SK-N-SH (cell line): ENCODE measurements around the gene TMEM240. TPM values are rescaled to one million over a fixed set of nuclear protein-coding genes. Genes with fewer than 3 reads are reported as not detected.
"Not testable (repeated sequence)": the region's sequence is repeated elsewhere in the genome, so short reads cannot be mapped to it uniquely, and the experiment has no call there.

Source experiments
- CTCF ChIA-PET: fragments of 300-600, 350-600 bp; formaldehyde crosslinking; extraction: SDS; loops from one replicate; lab custom pipeline; 2021; lab: Yijun Ruan, JAX
- POLR2A ChIA-PET: fragments of 350-600 bp; sonication (Branson Sonifier 250); formaldehyde crosslinking; extraction: SDS; loops from one replicate; lab custom pipeline; 2020; ENCODE audit warnings: antibody characterized with exemption, inconsistent platforms; lab: Yijun Ruan, JAX
- DNase-seq: peaks from one replicate; pipeline ENCODE4 v3.0.0; 2012
- H2AFZ ChIP-seq: fragments of 200-600 bp; sonication (generic); 2 replicates; pipeline ENCODE4 v1.8.1; 2016; ENCODE audit warnings: antibody characterized with exemption, mild to moderate bottlenecking, low read depth
- H3F3A ChIP-seq: fragments of 200-600 bp; sonication (generic); replicated peaks from 2 replicates; pipeline ENCODE3; 2016; ENCODE audit warnings: antibody characterized with exemption, mild to moderate bottlenecking; ENCODE audit not compliant: insufficient read depth
- H3K27ac ChIP-seq, 2 experiments: fragments of 200-500 bp in 1 of 2; fragments of 200-600 bp in 1 of 2; sonication (Bioruptor generic) in 1 of 2; sonication (generic), shearing (Covaris generic) in 1 of 2; 2 replicates each; pipeline versions ENCODE4 v1.5.1 to v1.6.1; 2014 to 2016; ENCODE audit warnings: low read depth in 2 of 2, inconsistent platforms in 1 of 2, low read length in 1 of 2, mild to moderate bottlenecking in 1 of 2, mixed read lengths in 1 of 2
- H3K27me3 ChIP-seq: fragments of 200-600 bp; sonication (generic), shearing (Covaris generic); 2 replicates; pipeline ENCODE4 v1.6.1; 2016; ENCODE audit warnings: mixed run types; ENCODE audit not compliant: insufficient read depth
- H3K36me3 ChIP-seq, 2 experiments: fragments of 200-500 bp in 1 of 2; fragments of 200-600 bp in 1 of 2; sonication (Bioruptor generic) in 1 of 2; sonication (generic) in 1 of 2; replicated peaks in 1 of 2; 2 replicates each; pipeline versions ENCODE3 to v1.5.1; 2014 to 2016; ENCODE audit warnings: low read length in 1 of 2, mild to moderate bottlenecking in 1 of 2; ENCODE audit not compliant: insufficient read depth in 2 of 2, control insufficient read depth in 1 of 2
- H3K4me1 ChIP-seq, 2 experiments: fragments of 200-500 bp in 1 of 2; fragments of 200-600 bp in 1 of 2; sonication (Bioruptor generic) in 1 of 2; sonication (generic), shearing (Covaris generic) in 1 of 2; 2 replicates each; pipeline versions ENCODE4 v1.5.1 to v1.6.1; 2014 to 2016; ENCODE audit warnings: low read depth in 1 of 2, low read length in 1 of 2, mixed run types in 1 of 2; ENCODE audit not compliant: insufficient read depth in 2 of 2, control insufficient read depth in 1 of 2
- H3K4me2 ChIP-seq: fragments of 200-600 bp; sonication (generic), shearing (Covaris generic); 2 replicates; pipeline ENCODE4 v1.6.1; 2017; ENCODE audit warnings: mixed run types
- H3K4me3 ChIP-seq, 2 experiments: fragments of 200-500 bp in 1 of 2; fragments of 200-600 bp in 1 of 2; sonication (Bioruptor generic) in 1 of 2; sonication (generic), shearing (Covaris generic) in 1 of 2; 2 replicates each; pipeline versions ENCODE4 v1.5.1 to v1.8.1; 2014 to 2016; ENCODE audit warnings: low read depth in 2 of 2, inconsistent platforms in 1 of 2, low read length in 1 of 2, mild to moderate bottlenecking in 1 of 2, mixed read lengths in 1 of 2, moderate library complexity in 1 of 2
- H3K79me2 ChIP-seq: fragments of 200-600 bp; sonication (generic); 2 replicates; pipeline ENCODE4 v1.8.1; 2017; ENCODE audit warnings: mild to moderate bottlenecking; ENCODE audit not compliant: insufficient read depth
- H3K9ac ChIP-seq: fragments of 200-600 bp; sonication (generic); 2 replicates; pipeline ENCODE4 v1.6.1; 2017; ENCODE audit warnings: mixed run types
- H3K9me2 ChIP-seq: fragments of 200-600 bp; sonication (generic); 2 replicates; pipeline ENCODE4 v1.6.1; 2017; ENCODE audit warnings: mixed run types
- H3K9me3 ChIP-seq: fragments of 200-600 bp; sonication (generic); 2 replicates; pipeline ENCODE4 v1.6.1; 2017; ENCODE audit warnings: mixed run types, mild to moderate bottlenecking, moderate library complexity
- H4K20me1 ChIP-seq: fragments of 200-600 bp; sonication (generic); 2 replicates; pipeline ENCODE4 v1.6.1; 2017; ENCODE audit warnings: mild to moderate bottlenecking, mixed run types; ENCODE audit not compliant: insufficient read depth
- ELF1 ChIP-seq: IDR thresholded peaks from 2 replicates; pipeline ENCODE4 v1.4.0; 2012
- EP300 ChIP-seq, 2 experiments: IDR thresholded peaks; 2 replicates each; pipeline versions ENCODE4 v1.4.0 to v1.6.1; 2012; ENCODE audit warnings: borderline replicate concordance in 1 of 2, low read depth in 1 of 2, low read length in 1 of 2
- FOXJ3 ChIP-seq: sonication (generic); formaldehyde crosslinking; IDR thresholded peaks from 2 replicates; pipeline ENCODE4 v1.5.1; 2020; ENCODE audit warnings: mild to moderate bottlenecking, missing genetic modification reagents
- FOXM1 ChIP-seq: IDR thresholded peaks from 2 replicates; pipeline ENCODE4 v1.4.0; 2012; ENCODE audit warnings: low read depth, mild to moderate bottlenecking
- MXI1 ChIP-seq: IDR thresholded peaks from 2 replicates; pipeline ENCODE4 v1.6.1; 2012; ENCODE audit warnings: mild to moderate bottlenecking, low read depth, low read length, improper control_type of control experiment
- NRF1 ChIP-seq: IDR thresholded peaks from 2 replicates; pipeline ENCODE4 v1.6.1; 2012; ENCODE audit warnings: low read depth, mild to moderate bottlenecking, low read length
- TAF1 ChIP-seq: IDR thresholded peaks from 2 replicates; pipeline ENCODE4 v1.6.1; 2012; ENCODE audit warnings: low read depth, mild to moderate bottlenecking, low read length, moderate library complexity, borderline replicate concordance
- TCF12 ChIP-seq: IDR thresholded peaks from 2 replicates; pipeline ENCODE4 v1.4.0; 2012
- WGBS: methylation state at CpG from one replicate; pipeline ENCODE4 v1.1.6; 2017; ENCODE audit warnings: low lambda C conversion rate; 5-methylcytosine and 5-hydroxymethylcytosine counted together
- polyA plus RNA-seq, 3 experiments: library from polyadenylated mRNA; depleted of rRNA; stranded (reverse); fragments of >200 nt; gene quantifications; 2 replicates each; pipeline ENCODE4 v1.2.3, GENCODE V29; 2012

TMEM240 gene
- polyA plus RNA-seq, 1 of the 3 experiments (the other 2 are of a cell fraction): 6.5 TPM

- H3K27ac ChIP-seq, H3K9ac ChIP-seq, H2AFZ ChIP-seq, H3K4me2 ChIP-seq, H3K36me3 ChIP-seq, POLR2A ChIA-PET, H3K27me3 ChIP-seq, H3K4me3 ChIP-seq, CTCF ChIA-PET, H3K9me2 ChIP-seq, H4K20me1 ChIP-seq, H3K9me3 ChIP-seq, H3F3A ChIP-seq, DNase-seq, H3K4me1 ChIP-seq: not testable (repeated sequence)
- 97% methylated on average over 6 of the region's 34 CpGs for WGBS
- peaks cover 12% of the 10 kb centered on the region; the same call in 1 of the 2 replicates for H3K79me2 ChIP-seq
Measured at GRCh38 chr1:1508775-1509464, 31.5 kb downstream of the TMEM240 start.

GRCh38 chr1:1507305-1507704, 33.1 kb downstream of the TMEM240 start:
- Histone ChIP-seq H3K36me3 (no peaks in the 10 kb centered on the region), H3K4me3 (no peak overlapping the region), H3K27me3 (no peaks in the 10 kb centered on the region), H3K9me2 (no peaks in the 10 kb centered on the region), H3K4me2 (no peak overlapping the region), H3K79me2 (peaks cover 3% of the 10 kb centered on the region; the same call in 1 of the 2 replicates), H3K4me1 (peaks cover 0 to 4% of the 10 kb centered on the region in 2 experiments; a peak in 1 of 4 replicates), H4K20me1 (no peaks in the 10 kb centered on the region), H3K27ac (no peak overlapping the region), H3K9ac (no peak overlapping the region), H3F3A (peaks cover 9% of the 10 kb centered on the region), H2AFZ (no peak overlapping the region), H3K9me3 (no peaks in the 10 kb centered on the region)
- WGBS: 90% methylated on average over 4 of the region's 4 CpGs
- TF ChIP-seq EP300 (IDR thresholded peaks at IDR 0.05; ENCODE audit: borderline replicate concordance in 1 of 2, low read depth in 1 of 2, low read length in 1 of 2) (no peak), MXI1 (no peak), FOXJ3 (CRISPR knock-in tag) (no peak), ELF1 (no peak), TAF1 (no peak), FOXM1 (no peak), NRF1 (no peak), TCF12 (no peak)
- no peak for DNase-seq
- POLR2A ChIA-PET: no interaction called here
- CTCF ChIA-PET: no interaction called here

GRCh38 chr1:1505801-1506200, 34.6 kb downstream of the TMEM240 start:
- H3K36me3 ChIP-seq, DNase-seq, H3K4me2 ChIP-seq, H3K4me3 ChIP-seq, H3K9me2 ChIP-seq, H3F3A ChIP-seq, H3K9ac ChIP-seq, H3K27me3 ChIP-seq, H3K27ac ChIP-seq, H3K4me1 ChIP-seq, H2AFZ ChIP-seq, H3K79me2 ChIP-seq, H4K20me1 ChIP-seq, H3K9me3 ChIP-seq: not testable (repeated sequence)
- ChIA-PET POLR2A (interaction anchor here (1.2 kb wide), 1 partner anchor 105 kb away, joined by 4 read pairs; no protein-coding TSS in a partner anchor), CTCF (interaction anchor here (0.6 to 2.0 kb wide), 11 partner anchors 15 to 135 kb away, joined by 3 to 8 read pairs (median 3); no protein-coding TSS in a partner anchor)
- 82% methylated on average over 3 of the region's 5 CpGs for WGBS
